ENCODE results near the gene SLC12A7.
"Not testable (repeated sequence)": the region's sequence is repeated elsewhere in the genome, so short reads cannot be mapped to it uniquely, and the experiment has no call there.

The SLC12A7 gene

GRCh38 chr5:1108865-1109174, 3.0 kb downstream of the SLC12A7 start:
- DNase-seq = no peak

GRCh38 chr5:1108023-1108864, 3.6 kb downstream of the SLC12A7 start:
- DNase-seq = no peak

GRCh38 chr5:1107167-1108022, 4.5 kb downstream of the SLC12A7 start:
- no peak for DNase-seq

- peak in 1 of 2 donors; percentile 31 for DNase-seq
These were observed 5.3 kb downstream of the SLC12A7 start for GRCh38 chr5:1106385-1107166.

GRCh38 chr5:1105350-1106265, 6.3 kb downstream of the SLC12A7 start:
- peak; percentile 56 to 71 for DNase-seq

- peak; percentile 35 to 56 for DNase-seq
These were observed 7.4 kb downstream of the SLC12A7 start for GRCh38 chr5:1104327-1105006.

GRCh38 chr5:1103505-1104326, 8.1 kb downstream of the SLC12A7 start:
- DNase-seq = peak in 1 of 2 donors; percentile 38

- DNase-seq = no peak
These were observed 8.8 kb downstream of the SLC12A7 start for GRCh38 chr5:1103093-1103492.

GRCh38 chr5:1101961-1102713, 9.7 kb downstream of the SLC12A7 start:
- no peak for DNase-seq

- DNase-seq = no peak
These were observed 10.9 kb downstream of the SLC12A7 start for GRCh38 chr5:1100664-1101574.

- DNase-seq = no peak
These were observed 11.8 kb downstream of the SLC12A7 start for GRCh38 chr5:1099926-1100663.

GRCh38 chr5:1098986-1099597, 12.8 kb downstream of the SLC12A7 start:
- no peak for DNase-seq

- DNase-seq = not testable (repeated sequence)
These were observed 13.9 kb downstream of the SLC12A7 start for GRCh38 chr5:1097988-1098385.

- DNase-seq = no peak
These were observed 14.4 kb downstream of the SLC12A7 start for GRCh38 chr5:1097381-1097987.

GRCh38 chr5:1096838-1097237, 15.0 kb downstream of the SLC12A7 start:
- no peak for DNase-seq

GRCh38 chr5:1095990-1096363, 15.9 kb downstream of the SLC12A7 start:
- no peak for DNase-seq
